ENCODE data around the gene TMEM185B.

DNA sequence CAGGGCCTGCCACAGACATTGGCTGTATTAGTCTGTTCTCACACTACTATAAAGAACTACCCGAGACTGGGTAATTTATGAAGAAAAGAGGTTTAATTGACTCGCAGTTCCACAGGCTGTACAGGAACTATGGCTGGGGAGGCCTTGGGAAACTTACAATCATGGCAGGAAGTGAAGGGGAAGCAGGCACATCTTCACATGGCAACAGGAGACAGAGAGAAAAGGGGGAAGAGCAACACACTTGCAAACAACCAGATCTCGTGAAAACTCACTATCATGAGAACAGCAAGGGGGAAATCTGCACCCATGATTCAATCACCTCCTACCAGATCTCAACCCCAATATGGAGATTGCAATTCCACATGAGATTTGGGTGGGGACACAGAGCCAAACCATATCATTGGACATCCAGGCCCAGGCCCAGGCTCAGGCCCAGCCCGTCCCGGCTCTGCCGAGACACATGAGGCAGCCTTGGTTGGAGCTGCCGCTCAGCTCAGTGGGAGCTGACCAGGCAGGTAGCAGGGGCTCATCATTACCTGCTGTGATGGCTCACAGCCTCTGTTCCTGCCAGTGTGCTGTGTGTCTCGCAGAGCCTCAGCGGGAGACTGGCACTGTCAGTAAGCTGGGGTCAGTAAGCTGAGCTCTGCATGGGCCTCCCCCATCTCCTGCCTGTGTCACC, 20.8 kb upstream of the TMEM185B start:
- no peak for TF ChIP-seq EP300 (IDR thresholded peaks at IDR 0.05; ENCODE audit: borderline replicate concordance in 1 of 2, low read depth in 1 of 2, low read length in 1 of 2)
- no peak for TF ChIP-seq POLR2AphosphoS5 (IDR thresholded peaks at IDR 0.05; ENCODE audit: low read depth, low read length)
- TF ChIP-seq, protein P1, sequence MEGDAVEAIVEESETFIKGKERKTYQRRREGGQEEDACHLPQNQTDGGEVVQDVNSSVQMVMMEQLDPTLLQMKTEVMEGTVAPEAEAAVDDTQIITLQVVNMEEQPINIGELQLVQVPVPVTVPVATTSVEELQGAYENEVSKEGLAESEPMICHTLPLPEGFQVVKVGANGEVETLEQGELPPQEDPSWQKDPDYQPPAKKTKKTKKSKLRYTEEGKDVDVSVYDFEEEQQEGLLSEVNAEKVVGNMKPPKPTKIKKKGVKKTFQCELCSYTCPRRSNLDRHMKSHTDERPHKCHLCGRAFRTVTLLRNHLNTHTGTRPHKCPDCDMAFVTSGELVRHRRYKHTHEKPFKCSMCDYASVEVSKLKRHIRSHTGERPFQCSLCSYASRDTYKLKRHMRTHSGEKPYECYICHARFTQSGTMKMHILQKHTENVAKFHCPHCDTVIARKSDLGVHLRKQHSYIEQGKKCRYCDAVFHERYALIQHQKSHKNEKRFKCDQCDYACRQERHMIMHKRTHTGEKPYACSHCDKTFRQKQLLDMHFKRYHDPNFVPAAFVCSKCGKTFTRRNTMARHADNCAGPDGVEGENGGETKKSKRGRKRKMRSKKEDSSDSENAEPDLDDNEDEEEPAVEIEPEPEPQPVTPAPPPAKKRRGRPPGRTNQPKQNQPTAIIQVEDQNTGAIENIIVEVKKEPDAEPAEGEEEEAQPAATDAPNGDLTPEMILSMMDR (IDR thresholded peaks at IDR 0.05), result no peak
- no peak for TF ChIP-seq EZH2phosphoT487 (IDR thresholded peaks at IDR 0.05; ENCODE audit: borderline replicate concordance, low read depth)
- no peak for TF ChIP-seq TCF12 (IDR thresholded peaks at IDR 0.05)
- TF ChIP-seq, protein P2, sequence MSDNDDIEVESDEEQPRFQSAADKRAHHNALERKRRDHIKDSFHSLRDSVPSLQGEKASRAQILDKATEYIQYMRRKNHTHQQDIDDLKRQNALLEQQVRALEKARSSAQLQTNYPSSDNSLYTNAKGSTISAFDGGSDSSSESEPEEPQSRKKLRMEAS (IDR thresholded peaks at IDR 0.05; ENCODE audit: low read depth), result no peak
- TF ChIP-seq GABPA (IDR thresholded peaks at IDR 0.05; ENCODE audit: low read depth), result no peak
- TF ChIP-seq FOXJ3 (CRISPR knock-in tag; IDR thresholded peaks at IDR 0.05), result no peak
- no peak for TF ChIP-seq RCOR1 (IDR thresholded peaks at IDR 0.05; ENCODE audit: low read length)
- no peak for TF ChIP-seq FOXM1 (IDR thresholded peaks at IDR 0.05; ENCODE audit: low read depth)
- TF ChIP-seq RXRA (IDR thresholded peaks at IDR 0.05; ENCODE audit: borderline replicate concordance, low read depth), result no peak
- no peak for TF ChIP-seq CHD2 (IDR thresholded peaks at IDR 0.05; ENCODE audit: low read length, partially characterized antibody)
- no peak for TF ChIP-seq RFX5 (IDR thresholded peaks at IDR 0.05; ENCODE audit: low read length)
- TF ChIP-seq, protein P3, sequence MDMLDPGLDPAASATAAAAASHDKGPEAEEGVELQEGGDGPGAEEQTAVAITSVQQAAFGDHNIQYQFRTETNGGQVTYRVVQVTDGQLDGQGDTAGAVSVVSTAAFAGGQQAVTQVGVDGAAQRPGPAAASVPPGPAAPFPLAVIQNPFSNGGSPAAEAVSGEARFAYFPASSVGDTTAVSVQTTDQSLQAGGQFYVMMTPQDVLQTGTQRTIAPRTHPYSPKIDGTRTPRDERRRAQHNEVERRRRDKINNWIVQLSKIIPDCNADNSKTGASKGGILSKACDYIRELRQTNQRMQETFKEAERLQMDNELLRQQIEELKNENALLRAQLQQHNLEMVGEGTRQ (IDR thresholded peaks at IDR 0.05; ENCODE audit: borderline replicate concordance, low read depth, low read length), result no peak
